SJCRH30 (cell line): ENCODE results near the gene PLA2G4D. TPM values are rescaled to one million over a fixed set of nuclear protein-coding genes. Genes with fewer than 3 reads are reported as not detected.
A peak's percentile ranks its signal among the peaks of the same experiment; 100 is the strongest.

ENCODE experiments used
- DNase-seq, 2 experiments: peaks; one replicate each; pipeline ENCODE4 v3.0.0-alpha.2; 2015 to 2020
- H3K27ac ChIP-seq: fragments of 250-450 bp; sonication (Bioruptor Pico); 2 replicates; pipeline ENCODE4 v1.5.1; 2020; ENCODE audit warnings: mild to moderate bottlenecking, moderate library complexity
- H3K27me3 ChIP-seq: fragments of 250-450 bp; sonication (Bioruptor Pico); 2 replicates; pipeline ENCODE4 v1.5.1; 2020; ENCODE audit warnings: mild to moderate bottlenecking, moderate library complexity
- H3K36me3 ChIP-seq: fragments of 250-450 bp; sonication (Bioruptor Pico); 2 replicates; pipeline ENCODE4 v1.5.1; 2020; ENCODE audit warnings: mild to moderate bottlenecking, moderate library complexity
- H3K4me1 ChIP-seq: fragments of 250-450 bp; sonication (Bioruptor Pico); 2 replicates; pipeline ENCODE4 v1.5.1; 2020; ENCODE audit warnings: mild to moderate bottlenecking, moderate library complexity
- H3K4me3 ChIP-seq: fragments of 250-450 bp; sonication (Bioruptor Pico); 2 replicates; pipeline ENCODE4 v1.5.1; 2020; ENCODE audit warnings: mild to moderate bottlenecking, moderate library complexity
- H3K9me3 ChIP-seq: fragments of 250-450 bp; sonication (Bioruptor Pico); replicated peaks from 2 replicates; pipeline ENCODE4 v1.5.1; 2020; ENCODE audit warnings: mild to moderate bottlenecking, moderate library complexity
- total RNA-seq: library from RNA; depleted of rRNA; stranded (reverse); fragments of >200 nt; shearing (Covaris generic); gene quantifications from 2 replicates; pipeline ENCODE4 v1.2.3, GENCODE V29; 2014; rRNA removed

Gene PLA2G4D, protein sequence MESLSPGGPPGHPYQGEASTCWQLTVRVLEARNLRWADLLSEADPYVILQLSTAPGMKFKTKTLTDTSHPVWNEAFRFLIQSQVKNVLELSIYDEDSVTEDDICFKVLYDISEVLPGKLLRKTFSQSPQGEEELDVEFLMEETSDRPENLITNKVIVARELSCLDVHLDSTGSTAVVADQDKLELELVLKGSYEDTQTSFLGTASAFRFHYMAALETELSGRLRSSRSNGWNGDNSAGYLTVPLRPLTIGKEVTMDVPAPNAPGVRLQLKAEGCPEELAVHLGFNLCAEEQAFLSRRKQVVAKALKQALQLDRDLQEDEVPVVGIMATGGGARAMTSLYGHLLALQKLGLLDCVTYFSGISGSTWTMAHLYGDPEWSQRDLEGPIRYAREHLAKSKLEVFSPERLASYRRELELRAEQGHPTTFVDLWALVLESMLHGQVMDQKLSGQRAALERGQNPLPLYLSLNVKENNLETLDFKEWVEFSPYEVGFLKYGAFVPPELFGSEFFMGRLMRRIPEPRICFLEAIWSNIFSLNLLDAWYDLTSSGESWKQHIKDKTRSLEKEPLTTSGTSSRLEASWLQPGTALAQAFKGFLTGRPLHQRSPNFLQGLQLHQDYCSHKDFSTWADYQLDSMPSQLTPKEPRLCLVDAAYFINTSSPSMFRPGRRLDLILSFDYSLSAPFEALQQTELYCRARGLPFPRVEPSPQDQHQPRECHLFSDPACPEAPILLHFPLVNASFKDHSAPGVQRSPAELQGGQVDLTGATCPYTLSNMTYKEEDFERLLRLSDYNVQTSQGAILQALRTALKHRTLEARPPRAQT
- not detected in 2 replicates for total RNA-seq

DNA sequence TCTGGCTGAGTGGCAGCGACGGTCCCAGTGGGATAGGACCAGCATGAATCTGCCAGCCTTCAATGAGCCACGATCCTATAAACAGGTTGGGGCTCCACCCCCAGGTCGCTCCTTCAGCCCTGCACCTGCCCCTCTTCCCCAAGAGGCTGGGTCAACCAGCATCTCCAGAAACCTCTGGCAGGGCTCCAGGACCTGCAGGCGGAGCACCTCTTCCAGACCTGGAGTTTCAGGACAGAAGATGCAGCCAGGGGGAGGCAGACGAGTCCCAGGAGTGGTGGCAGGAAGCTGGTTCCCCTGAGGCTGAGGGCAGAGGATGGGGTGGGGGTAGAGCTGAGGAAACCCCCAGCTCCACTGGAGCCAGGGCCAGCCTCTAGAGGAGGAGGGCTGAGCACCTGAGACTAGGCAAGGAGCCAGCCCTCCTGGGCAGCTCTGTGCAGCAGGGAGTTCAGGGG is at the start of gene PLA2G4D:
Gene PLA2G4D (minus strand): TSS at position 51 of the 452 bp plus-strand sequence. CDS start 103 bp downstream, outside the sequence.
- Histone ChIP-seq H3K27ac (no peak within 1 kb of the TSS), H3K36me3 (no peaks in the 10 kb centered on the region), H3K9me3 (no peaks in the 10 kb centered on the region), H3K4me1 (peaks cover 9% of the 10 kb centered on the region), H3K4me3 (no peak within 1 kb of the TSS), H3K27me3 (no peaks in the 10 kb centered on the region)
- no peak for DNase-seq

DNA sequence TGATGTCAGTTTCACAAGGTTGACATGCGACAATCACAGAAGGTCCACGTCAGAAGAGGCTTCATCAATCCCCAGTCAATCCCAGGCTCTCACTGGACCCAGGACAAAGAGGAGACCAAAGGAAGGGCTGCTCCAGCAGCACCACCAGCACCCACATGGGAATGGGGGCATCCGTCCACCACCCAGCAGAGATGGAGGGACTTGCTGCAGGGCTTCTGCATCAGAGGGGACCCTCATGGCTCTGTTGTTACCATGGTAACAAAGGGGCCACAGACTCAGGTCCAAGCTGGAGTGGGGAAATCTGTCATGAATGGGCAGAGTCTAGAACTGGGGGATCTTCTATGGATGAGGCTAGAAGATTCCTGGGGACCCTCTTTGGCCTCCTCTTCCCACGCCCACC is 49.0 kb upstream of the PLA2G4D start:
- H3K4me1 ChIP-seq, result no peaks in the 10 kb centered on the region
- H3K36me3 ChIP-seq, result no peaks in the 10 kb centered on the region
- H3K9me3 ChIP-seq, result no peaks in the 10 kb centered on the region
- no peak for DNase-seq
- H3K4me3 ChIP-seq, result no peak overlapping the region
- 0 out of 2 replicates have a peak, but pooled peaks cover 2% of the 10 kb centered on the region for H3K27me3 ChIP-seq
- H3K27ac ChIP-seq, result no peak overlapping the region

DNA sequence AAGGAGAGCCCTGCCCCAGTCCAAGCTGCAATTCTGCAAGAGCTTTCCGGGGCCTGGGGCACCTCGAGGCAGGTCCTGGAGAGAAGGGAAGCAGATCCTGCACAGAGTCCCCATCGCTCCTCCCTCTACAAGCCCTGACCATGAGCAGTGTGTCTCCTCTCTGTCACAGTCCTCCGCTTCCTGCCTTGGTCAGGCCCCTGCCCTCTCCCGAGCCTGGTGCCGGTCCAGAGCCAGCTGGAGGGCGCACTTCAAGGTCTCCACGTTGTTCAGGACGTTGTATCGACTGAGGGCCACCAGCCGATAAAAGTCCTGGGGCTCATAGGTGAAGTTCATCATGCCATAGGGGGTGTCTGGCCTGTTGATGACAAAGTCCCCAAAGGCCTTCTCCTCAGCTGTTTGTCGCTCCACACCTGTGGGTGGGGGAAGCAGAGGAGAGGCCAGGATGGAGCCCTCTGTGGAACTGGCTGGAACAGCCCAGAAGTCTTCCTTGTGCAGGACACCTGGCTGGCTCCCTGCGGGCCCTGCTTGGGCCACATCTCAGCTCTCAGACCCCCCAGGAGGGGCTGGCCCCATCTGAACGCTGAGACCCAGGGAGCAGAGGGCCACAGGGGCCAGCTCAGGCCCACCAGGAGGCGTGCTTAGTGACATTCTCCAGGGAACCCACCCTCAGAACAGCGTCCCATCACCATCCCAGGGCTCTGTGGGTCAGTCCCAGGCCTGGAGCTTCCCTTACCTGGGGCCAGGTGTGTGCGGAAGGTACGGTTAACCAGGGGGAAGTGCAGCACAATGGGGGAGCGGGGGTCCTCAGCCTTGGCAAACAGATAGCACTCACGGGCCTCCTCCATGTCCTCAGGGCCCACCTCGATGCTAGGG is 47.7 kb upstream of the PLA2G4D start:
- Histone ChIP-seq H3K9me3 (no peaks in the 10 kb centered on the region), H3K27ac (no peak overlapping the region), H3K36me3 (no peaks in the 10 kb centered on the region), H3K27me3 (no peaks in the 10 kb centered on the region), H3K4me1 (no peaks in the 10 kb centered on the region), H3K4me3 (no peak overlapping the region)
- DNase-seq, result no peak

DNA sequence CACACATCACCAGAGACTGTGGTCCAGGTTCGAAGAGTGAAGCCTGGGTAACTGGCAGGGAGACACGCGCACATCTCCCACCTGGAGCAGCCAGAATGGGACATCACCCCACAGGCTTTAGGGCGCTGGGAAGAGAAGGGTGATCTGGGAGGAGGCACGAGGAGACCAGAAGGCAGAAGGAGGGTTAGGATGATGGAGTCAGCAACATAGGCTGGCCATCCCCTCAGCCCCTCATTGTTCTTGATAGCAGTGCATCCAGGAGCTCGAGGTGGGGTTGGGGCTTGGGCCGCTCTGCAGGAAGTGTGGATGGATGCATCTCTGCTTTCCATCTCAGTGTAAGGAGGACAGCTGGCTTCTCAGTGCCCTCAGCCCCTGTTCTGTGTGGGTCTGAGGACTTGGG is 46.9 kb upstream of the PLA2G4D start:
- no peak overlapping the region for H3K4me3 ChIP-seq
- DNase-seq, result no peak
- no peaks in the 10 kb centered on the region for H3K27me3 ChIP-seq
- no peaks in the 10 kb centered on the region for H3K9me3 ChIP-seq
- H3K36me3 ChIP-seq, result no peaks in the 10 kb centered on the region
- H3K4me1 ChIP-seq, result no peaks in the 10 kb centered on the region
- no peak overlapping the region for H3K27ac ChIP-seq

DNA sequence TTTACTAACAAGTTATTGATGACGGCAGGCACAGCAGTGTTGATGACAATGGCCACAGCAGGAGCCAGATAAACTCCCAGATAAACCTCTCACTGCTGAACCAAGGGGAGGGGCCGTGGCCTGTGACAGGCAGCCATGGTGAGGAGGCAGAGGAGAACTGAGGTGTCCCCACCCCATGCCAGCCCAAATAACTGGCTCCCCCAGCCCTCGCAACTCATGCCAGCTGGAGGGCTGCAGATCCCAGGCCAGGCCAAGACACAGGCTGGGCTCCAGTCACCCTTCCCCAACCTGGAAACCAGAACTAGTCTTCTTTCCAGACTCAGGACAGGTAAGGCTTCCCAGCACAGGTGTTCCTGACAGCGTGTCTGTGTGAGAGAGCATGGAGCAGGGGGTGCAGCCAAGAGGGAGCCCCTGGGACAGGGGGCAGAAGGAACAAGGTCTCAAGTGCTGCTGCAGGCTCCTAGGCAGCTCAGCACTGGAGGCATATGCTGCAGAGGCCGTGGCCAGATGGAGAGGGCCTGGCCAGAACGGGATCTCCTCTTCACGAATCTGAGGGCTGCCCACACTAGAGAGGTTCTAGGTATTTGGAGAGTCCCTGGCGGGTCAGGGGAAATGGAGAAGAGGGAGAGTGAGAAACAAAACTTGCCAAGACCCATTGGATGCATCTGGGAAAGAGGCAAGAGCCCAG is 46.2 kb upstream of the PLA2G4D start:
- no peak overlapping the region for H3K27ac ChIP-seq
- H3K9me3 ChIP-seq, result no peaks in the 10 kb centered on the region
- no peaks in the 10 kb centered on the region for H3K36me3 ChIP-seq
- DNase-seq, result no peak
- H3K4me1 ChIP-seq, result no peaks in the 10 kb centered on the region
- H3K4me3 ChIP-seq, result no peak overlapping the region
- no peaks in the 10 kb centered on the region for H3K27me3 ChIP-seq

DNA sequence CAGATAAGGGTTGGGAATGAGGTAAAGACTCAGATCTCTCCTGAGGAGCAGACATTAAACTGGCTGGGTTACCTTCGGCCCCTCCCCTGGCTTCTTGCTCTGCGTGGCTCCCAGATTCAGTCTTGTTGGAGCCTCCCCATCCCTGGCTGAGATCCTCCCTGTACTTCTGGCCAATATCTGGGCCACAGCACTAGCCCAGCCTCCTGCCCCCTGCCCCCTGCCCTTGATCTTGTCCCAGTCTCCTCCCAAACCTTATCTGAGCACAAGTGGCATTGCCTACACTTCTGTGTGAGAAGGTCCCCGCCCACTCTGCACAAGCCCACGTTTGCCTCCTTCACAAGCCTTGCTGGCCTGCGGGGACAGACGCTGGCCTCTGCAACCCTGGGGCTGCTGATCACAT is 45.2 kb upstream of the PLA2G4D start:
- DNase-seq, result no peak
- Histone ChIP-seq H3K9me3 (no peaks in the 10 kb centered on the region), H3K27me3 (no peaks in the 10 kb centered on the region), H3K27ac (no peak overlapping the region), H3K4me1 (no peaks in the 10 kb centered on the region), H3K4me3 (no peak overlapping the region), H3K36me3 (no peaks in the 10 kb centered on the region)

DNA sequence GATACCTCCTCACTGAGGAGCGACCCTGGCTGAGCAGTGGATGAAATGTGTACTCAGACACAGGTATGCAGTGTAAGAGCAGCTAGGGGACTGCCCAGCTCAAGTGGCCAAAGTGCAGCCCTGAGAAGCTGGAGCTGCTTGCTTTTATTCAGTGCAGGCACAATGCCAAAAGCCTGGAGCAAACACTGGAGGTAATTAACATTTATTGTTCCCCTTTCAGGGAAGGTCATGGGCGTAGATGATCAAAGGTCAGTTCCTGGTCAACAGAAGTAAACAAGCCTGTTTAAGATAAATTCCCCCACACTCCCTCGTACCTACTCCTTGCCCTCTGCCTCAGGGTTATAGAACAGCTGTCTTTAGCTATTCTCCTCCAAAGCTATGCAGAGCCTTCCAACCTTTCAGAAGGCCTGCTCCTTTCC is 44.6 kb upstream of the PLA2G4D start:
- Histone ChIP-seq H3K36me3 (no peaks in the 10 kb centered on the region), H3K27ac (no peak overlapping the region), H3K4me3 (no peak overlapping the region), H3K4me1 (no peaks in the 10 kb centered on the region), H3K27me3 (no peaks in the 10 kb centered on the region), H3K9me3 (no peaks in the 10 kb centered on the region)
- DNase-seq, result no peak

DNA sequence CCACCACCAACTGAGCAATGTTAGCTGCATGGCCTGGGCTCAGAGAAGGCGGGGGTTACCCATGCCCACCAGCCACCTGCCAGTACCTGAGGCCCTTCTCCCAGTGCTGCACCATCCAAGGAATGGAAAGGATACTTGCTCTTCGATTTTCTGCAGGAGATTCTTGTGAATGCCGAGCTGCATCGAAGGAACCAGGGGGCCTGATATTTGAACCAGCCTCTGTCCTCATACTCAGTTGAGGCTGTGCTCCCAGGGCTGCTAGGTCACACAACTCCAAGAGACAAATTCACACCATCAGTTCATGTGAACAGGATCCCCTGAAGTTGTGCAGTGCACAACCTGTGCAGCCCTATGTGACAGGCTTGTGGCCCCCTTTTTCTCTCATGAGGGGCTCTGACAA is 44.0 kb upstream of the PLA2G4D start:
- Histone ChIP-seq H3K4me1 (no peaks in the 10 kb centered on the region), H3K27ac (no peak overlapping the region), H3K36me3 (no peaks in the 10 kb centered on the region), H3K9me3 (no peaks in the 10 kb centered on the region), H3K4me3 (no peak overlapping the region), H3K27me3 (no peaks in the 10 kb centered on the region)
- no peak for DNase-seq

DNA sequence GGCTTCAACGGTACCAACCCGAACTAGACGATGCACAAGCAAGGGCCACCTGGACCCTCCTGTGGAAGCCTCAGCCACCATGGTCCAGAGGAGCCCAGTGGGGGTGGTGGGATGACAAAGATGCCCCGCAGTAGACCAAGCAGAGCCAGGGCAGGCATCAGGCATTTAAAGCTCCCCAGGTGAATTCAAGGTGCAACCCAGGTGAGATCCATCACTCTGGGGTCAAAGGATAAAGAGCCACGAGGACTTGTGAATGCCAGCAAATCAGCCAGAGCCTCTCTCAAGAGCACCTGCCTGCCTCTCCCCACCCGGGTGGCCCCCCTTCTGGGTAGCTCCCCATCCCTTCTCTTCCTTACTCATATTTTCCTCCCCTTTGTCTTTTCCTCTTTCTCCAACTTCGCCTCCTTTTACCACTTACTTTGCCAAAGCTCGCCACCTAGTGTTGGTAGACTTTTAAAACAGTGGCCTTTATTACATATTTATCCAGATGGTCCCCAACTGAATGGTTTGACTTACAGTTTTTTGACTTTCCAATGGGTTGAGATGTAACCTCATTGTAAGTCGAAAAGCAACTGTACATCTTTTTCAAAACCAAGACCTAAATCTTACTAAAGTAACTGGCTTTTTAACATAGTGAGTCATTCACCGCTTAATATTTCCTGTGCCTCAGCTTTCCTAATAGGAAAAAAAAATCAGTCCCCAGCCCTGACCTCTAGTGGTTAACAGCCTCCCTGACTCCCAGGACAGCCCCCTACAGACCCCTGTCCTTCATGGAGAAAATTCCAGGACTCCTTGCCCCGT is 43.3 kb upstream of the PLA2G4D start:
- no peaks in the 10 kb centered on the region for H3K9me3 ChIP-seq
- H3K36me3 ChIP-seq, result no peaks in the 10 kb centered on the region
- no peaks in the 10 kb centered on the region for H3K27me3 ChIP-seq
- no peaks in the 10 kb centered on the region for H3K4me1 ChIP-seq
- DNase-seq, result peak; percentile 33 to 77
- no peak overlapping the region for H3K4me3 ChIP-seq
- H3K27ac ChIP-seq, result no peak overlapping the region

DNA sequence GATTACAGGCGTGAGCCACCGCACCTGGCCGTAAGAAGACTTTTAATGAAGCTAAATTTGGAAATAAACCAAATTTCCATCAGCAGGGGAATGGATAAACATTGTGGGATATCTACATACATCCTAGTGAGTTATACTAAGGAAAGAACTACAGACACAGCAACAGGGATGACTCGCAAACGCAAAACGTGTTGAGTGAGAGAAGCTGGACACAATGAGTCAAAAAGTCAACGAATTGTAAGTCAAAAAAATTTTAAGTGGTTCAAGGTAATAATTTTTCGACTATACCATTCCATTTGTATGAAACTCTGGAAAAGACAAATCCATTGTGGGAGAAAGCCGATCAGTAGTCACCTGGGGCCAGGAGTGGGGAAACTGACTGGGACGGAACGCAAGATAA is 42.2 kb upstream of the PLA2G4D start:
- Histone ChIP-seq H3K36me3 (no peaks in the 10 kb centered on the region), H3K9me3 (no peaks in the 10 kb centered on the region), H3K27me3 (no peaks in the 10 kb centered on the region), H3K4me1 (peaks cover 5% of the 10 kb centered on the region; the same call in 1 of the 2 replicates), H3K4me3 (no peak overlapping the region), H3K27ac (no peak overlapping the region)
- no peak for DNase-seq

DNA sequence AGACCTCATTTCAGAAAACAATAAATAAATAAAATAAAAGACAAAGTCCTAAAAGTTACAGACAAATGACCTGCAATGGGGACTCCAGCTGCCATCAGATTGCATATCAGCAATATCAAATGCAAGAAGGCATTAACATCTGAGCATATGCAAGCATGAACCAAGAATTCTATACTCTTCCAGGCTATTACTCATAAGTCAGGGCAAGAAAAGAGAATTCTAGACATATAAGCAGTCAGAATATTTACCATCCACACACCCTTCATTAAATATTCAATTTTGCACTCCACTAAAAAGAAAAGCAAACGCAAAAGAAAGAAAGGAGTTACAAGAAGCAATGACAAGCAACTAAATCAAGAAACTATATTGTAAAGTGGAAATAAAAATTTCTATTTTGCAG is 41.0 kb upstream of the PLA2G4D start:
- Histone ChIP-seq H3K4me1 (peaks cover 6% of the 10 kb centered on the region; the same call in 1 of the 2 replicates), H3K27me3 (no peaks in the 10 kb centered on the region), H3K27ac (no peak overlapping the region), H3K9me3 (no peaks in the 10 kb centered on the region), H3K4me3 (no peak overlapping the region), H3K36me3 (no peaks in the 10 kb centered on the region)
- DNase-seq, result no peak

DNA sequence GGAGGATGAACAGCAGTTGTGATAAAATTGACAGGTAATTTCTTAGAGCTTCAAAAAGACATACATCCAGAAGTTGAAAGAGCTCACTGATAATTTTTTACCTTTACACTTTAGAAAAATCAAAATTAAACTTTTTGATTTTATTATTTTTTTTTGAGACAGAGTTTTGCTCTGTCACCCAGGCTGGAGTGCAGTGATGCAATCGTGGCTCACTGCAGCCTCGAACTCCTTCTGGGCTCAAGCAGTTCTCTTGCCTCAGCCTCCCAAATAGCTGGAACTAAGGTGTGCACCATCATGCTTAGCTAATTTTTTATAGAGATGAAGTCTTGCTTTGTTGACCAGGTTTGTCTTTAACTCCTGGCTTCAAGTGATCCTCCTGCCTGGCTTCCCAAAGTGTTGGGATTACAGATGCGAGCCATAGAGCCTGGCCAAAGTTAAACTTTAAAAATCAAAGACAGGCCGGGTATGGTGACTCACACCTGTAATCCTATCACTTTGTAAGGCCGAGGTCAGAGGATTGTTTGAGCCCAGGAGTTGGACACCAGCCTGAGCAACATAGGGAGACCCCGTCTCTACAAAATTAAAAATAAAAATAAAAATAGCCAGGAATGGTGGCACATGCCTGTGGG is 40.4 kb upstream of the PLA2G4D start:
- DNase-seq, result no peak
- H3K27me3 ChIP-seq, result no peaks in the 10 kb centered on the region

DNA sequence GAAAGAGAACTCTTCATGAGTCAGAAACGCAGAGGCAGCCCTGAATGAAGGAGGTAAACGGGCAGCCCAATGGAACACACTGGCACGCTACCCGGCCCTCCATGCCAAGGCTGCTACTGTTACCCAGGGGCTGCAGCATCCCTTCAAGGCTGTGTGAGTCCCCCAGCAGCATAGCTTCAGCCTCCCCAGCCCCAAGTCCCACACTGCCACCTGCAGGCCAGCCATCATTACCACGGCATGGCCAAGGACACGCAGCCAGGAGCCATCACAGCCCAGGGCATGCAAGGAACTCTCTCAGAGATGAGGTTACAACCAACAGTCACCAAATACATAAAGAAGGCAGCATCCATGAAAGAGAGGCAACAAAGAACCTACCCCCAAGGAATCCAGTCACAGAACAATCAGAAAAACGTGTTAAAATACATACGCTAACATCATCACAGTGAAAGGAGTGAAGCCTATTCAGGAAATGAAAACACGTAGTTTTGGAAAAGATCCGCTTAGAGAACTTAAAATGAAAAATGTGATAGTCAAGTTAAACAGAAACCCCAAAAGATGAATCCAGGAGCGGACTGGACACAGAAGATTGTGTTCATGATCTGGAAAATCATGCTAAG is 39.6 kb upstream of the PLA2G4D start:
- H3K27me3 ChIP-seq, result no peaks in the 10 kb centered on the region
- H3K4me1 ChIP-seq, result peaks cover 6% of the 10 kb centered on the region; the same call in 1 of the 2 replicates
- no peaks in the 10 kb centered on the region for H3K9me3 ChIP-seq
- H3K36me3 ChIP-seq, result no peaks in the 10 kb centered on the region
- no peak overlapping the region for H3K27ac ChIP-seq
- DNase-seq, result peak; percentile 80 to 83
- no peak overlapping the region for H3K4me3 ChIP-seq

More for the DNA sequence above, 40.4 kb upstream of the PLA2G4D start:
- Histone ChIP-seq H3K4me3 (no peak overlapping the region), H3K27ac (no peak overlapping the region), H3K36me3 (no peaks in the 10 kb centered on the region), H3K4me1 (peaks cover 6% of the 10 kb centered on the region; the same call in 1 of the 2 replicates), H3K9me3 (no peaks in the 10 kb centered on the region)
